ENCODE measurements around the gene SLC19A1. TPM values are rescaled to one million over a fixed set of nuclear protein-coding genes. Genes with fewer than 3 reads are reported as not detected.

SLC19A1 gene
- polyA plus RNA-seq, 3 donors: 25.0 to 53.0 (median 39.9) TPM

- no peaks in the 10 kb centered on the region for H3K36me3 Mint-ChIP-seq
- TF ChIP-seq CTCF (IDR thresholded peaks at IDR 0.05): no peak
- intact Hi-C loops (cut with micrococcal nuclease): no loop called here
- H3K27ac ChIP-seq (ENCODE audit: low read depth in 1 of 2, low read length in 2 of 2): no peak overlapping the region
- no peaks in the 10 kb centered on the region for H4K20me1 ChIP-seq (ENCODE audit: insufficient read depth, low read length)
- WGBS (ENCODE audit: insufficient coverage): 93% methylated on average over 9 of the region's 10 CpGs
- peak overlapping the region in 1 of 2 donors; percentile 28 for H3K4me3 Mint-ChIP-seq
- H3K27ac Mint-ChIP-seq: no peak overlapping the region
- peaks cover 23 to 49% (median 43%) of the 10 kb centered on the region in 7 donors for H3K9me3 Mint-ChIP-seq
- H3K79me2 ChIP-seq (ENCODE audit: insufficient read depth, low read length): no peaks in the 10 kb centered on the region
- H3K4me1 ChIP-seq (ENCODE audit: control insufficient read depth in 1 of 2, insufficient read depth in 2 of 2, low read length in 2 of 2): peaks cover 9 to 17% of the 10 kb centered on the region in 2 donors
- H3K27me3 ChIP-seq (ENCODE audit: control insufficient read depth in 2 of 2, insufficient read depth in 2 of 2, low read length in 2 of 2): peaks cover 16 to 34% of the 10 kb centered on the region in 2 donors
- H3K4me3 ChIP-seq (replicated peaks in 1 of 3; ENCODE audit: low read depth in 2 of 3, low read length in 3 of 3): no peak overlapping the region
- DNase-seq: no peak
- no peak overlapping the region for H2AFZ ChIP-seq (ENCODE audit: insufficient read depth, low read depth, low read length, poor library complexity, severe bottlenecking)
- H3K36me3 ChIP-seq (replicated peaks in 1 of 2; ENCODE audit: control insufficient read depth in 1 of 2, insufficient read depth in 2 of 2, low read length in 2 of 2): no peaks in the 10 kb centered on the region
- H3K9ac ChIP-seq (ENCODE audit: insufficient read depth, low read length, poor library complexity, severe bottlenecking): no peak overlapping the region
- H3K9me3 ChIP-seq (replicated peaks in 1 of 2; ENCODE audit: control insufficient read depth in 1 of 2, insufficient read depth in 1 of 2, low read length in 2 of 2): peaks cover 29 to 33% of the 10 kb centered on the region in 2 donors
- H3K27me3 Mint-ChIP-seq (ENCODE audit: low read depth in 3 of 3): peaks cover 20 to 32% (median 26%) of the 10 kb centered on the region in 3 donors
- no peak overlapping the region for H3K4me2 ChIP-seq (replicated peaks; ENCODE audit: extremely low read depth, low read length, poor library complexity, severe bottlenecking)
- H3K4me1 Mint-ChIP-seq: peaks cover 4% of the 10 kb centered on the region
Observed at GRCh38 chr21:45588086-45588825, 46.0 kb upstream of the SLC19A1 start.

DNA sequence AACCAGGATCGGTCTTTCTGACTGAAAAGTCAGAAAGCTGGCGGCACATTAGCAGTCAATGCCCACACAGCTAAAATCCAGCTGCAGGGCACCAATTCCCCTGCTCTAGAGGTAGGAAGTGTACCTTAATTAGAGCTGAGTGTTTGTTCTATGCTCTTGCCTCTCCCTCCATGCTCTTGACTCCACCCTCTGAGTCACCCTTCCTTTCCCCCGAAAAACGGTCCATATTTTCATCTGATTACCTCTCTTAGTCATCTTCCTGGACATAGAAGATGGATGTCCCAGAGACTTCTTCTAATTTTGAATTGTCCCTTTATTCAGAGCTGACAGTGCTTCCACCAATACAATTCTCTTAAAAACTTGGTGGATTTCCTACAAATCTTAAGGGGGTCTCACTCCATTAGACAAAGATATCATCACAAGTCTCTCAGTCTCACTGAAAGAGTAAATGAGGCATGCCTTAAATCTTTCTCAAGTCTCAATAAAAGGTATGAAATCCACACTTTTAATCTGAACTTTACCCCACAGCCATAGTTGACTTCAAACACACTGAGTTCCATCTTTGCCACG lies 44.1 kb upstream of the SLC19A1 start:
- Histone ChIP-seq H3K27ac (ENCODE audit: low read depth in 1 of 2, low read length in 2 of 2) (no peak overlapping the region), H3K4me1 (ENCODE audit: control insufficient read depth in 1 of 2, insufficient read depth in 2 of 2, low read length in 2 of 2) (peaks cover 9 to 12% of the 10 kb centered on the region in 2 donors), H4K20me1 (ENCODE audit: insufficient read depth, low read length) (no peaks in the 10 kb centered on the region), H3K36me3 (replicated peaks in 1 of 2; ENCODE audit: control insufficient read depth in 1 of 2, insufficient read depth in 2 of 2, low read length in 2 of 2) (no peaks in the 10 kb centered on the region), H3K4me3 (replicated peaks in 1 of 3; ENCODE audit: low read depth in 2 of 3, low read length in 3 of 3) (no peak overlapping the region), H3K27me3 (ENCODE audit: control insufficient read depth in 2 of 2, insufficient read depth in 2 of 2, low read length in 2 of 2) (peaks cover 16 to 30% of the 10 kb centered on the region in 2 donors), H3K9ac (ENCODE audit: insufficient read depth, low read length, poor library complexity, severe bottlenecking) (no peak overlapping the region), H2AFZ (ENCODE audit: insufficient read depth, low read depth, low read length, poor library complexity, severe bottlenecking) (no peak overlapping the region), H3K79me2 (ENCODE audit: insufficient read depth, low read length) (no peaks in the 10 kb centered on the region), H3K4me2 (replicated peaks; ENCODE audit: extremely low read depth, low read length, poor library complexity, severe bottlenecking) (no peak overlapping the region), H3K9me3 (replicated peaks in 1 of 2; ENCODE audit: control insufficient read depth in 1 of 2, insufficient read depth in 1 of 2, low read length in 2 of 2) (peaks cover 31 to 33% of the 10 kb centered on the region in 2 donors)
- Mint-ChIP-seq H3K4me3 (peak overlapping the region in 1 of 2 donors; percentile 9), H3K4me1 (peaks cover 4% of the 10 kb centered on the region), H3K27ac (no peak overlapping the region), H3K27me3 (ENCODE audit: low read depth in 3 of 3) (peaks cover 18 to 32% (median 30%) of the 10 kb centered on the region in 3 donors), H3K36me3 (no peaks in the 10 kb centered on the region), H3K9me3 (peaks cover 23 to 56% (median 44%) of the 10 kb centered on the region in 7 donors)
- intact Hi-C loops (cut with micrococcal nuclease): no loop called here
- TF ChIP-seq CTCF (IDR thresholded peaks at IDR 0.05): no peak
- no CpG with 5 or more reads among the region's 5 CpGs for WGBS (ENCODE audit: insufficient coverage)
- no peak for DNase-seq
